ENCODE results near the gene SYT7. TPM values are rescaled to one million over a fixed set of nuclear protein-coding genes. Genes with fewer than 3 reads are reported as not detected.

SYT7 gene
- total RNA-seq, result 3.6 and 10.8 TPM in 2 replicates

GRCh38 chr11:61581030-61581928 is at the start of gene SYT7:
SYT7 (minus strand) TSS chr11:61581076; CDS start chr11:61580820, 256 bp downstream.

GRCh38 chr11:61507962-61508861 is 72.7 kb downstream of the SYT7 start, which contains the start of gene LRRC10B:
LRRC10B (plus strand) TSS chr11:61508749; CDS start chr11:61508999, 250 bp downstream.

Other genes starting within 250 kb of the SYT7 start
- gene DDB1, start 248.0 kb downstream of the SYT7 start, total RNA-seq, result 163 and 190 TPM in 2 replicates
- 30.3 and 34.4 TPM in 2 replicates for gene TKFC, start 247.8 kb downstream of the SYT7 start, total RNA-seq
- gene CYB561A3, start 219.2 kb downstream of the SYT7 start, total RNA-seq, result 42.1 and 47.6 TPM in 2 replicates
- 24.3 and 44.9 TPM in 2 replicates for gene TMEM138, start 218.7 kb downstream of the SYT7 start, total RNA-seq
- 12.0 and 12.3 TPM in 2 replicates for gene TMEM216, start 188.5 kb downstream of the SYT7 start, total RNA-seq
- gene CPSF7, start 151.1 kb downstream of the SYT7 start, total RNA-seq, result 29.0 and 31.1 TPM in 2 replicates
- gene SDHAF2, start 151.0 kb downstream of the SYT7 start, total RNA-seq, result 18.0 and 38.8 TPM in 2 replicates
- gene LRRC10B, start 72.3 kb downstream of the SYT7 start, total RNA-seq, result not detected in 2 replicates
- gene DAGLA, start 99.3 kb upstream of the SYT7 start, total RNA-seq, result 0.16 and 0.49 TPM in 2 replicates
- gene MYRF, start 171.6 kb upstream of the SYT7 start, total RNA-seq, result 0.04 TPM in 1 of 2 replicates, not detected in the other
- 94.1 and 112 TPM in 2 replicates for gene TMEM258, start 211.5 kb upstream of the SYT7 start, total RNA-seq
- 16.6 and 63.6 TPM in 2 replicates for gene FEN1, start 211.8 kb upstream of the SYT7 start, total RNA-seq
- gene FADS1, start 235.9 kb upstream of the SYT7 start, total RNA-seq, result 32.8 and 54.6 TPM in 2 replicates
- 162 and 243 TPM in 2 replicates for gene FADS2, start 247.2 kb upstream of the SYT7 start, total RNA-seq